Measurements from ENCODE around the gene PLAA.
A peak's percentile ranks its signal among the peaks of the same experiment; 100 is the strongest.

DNA sequence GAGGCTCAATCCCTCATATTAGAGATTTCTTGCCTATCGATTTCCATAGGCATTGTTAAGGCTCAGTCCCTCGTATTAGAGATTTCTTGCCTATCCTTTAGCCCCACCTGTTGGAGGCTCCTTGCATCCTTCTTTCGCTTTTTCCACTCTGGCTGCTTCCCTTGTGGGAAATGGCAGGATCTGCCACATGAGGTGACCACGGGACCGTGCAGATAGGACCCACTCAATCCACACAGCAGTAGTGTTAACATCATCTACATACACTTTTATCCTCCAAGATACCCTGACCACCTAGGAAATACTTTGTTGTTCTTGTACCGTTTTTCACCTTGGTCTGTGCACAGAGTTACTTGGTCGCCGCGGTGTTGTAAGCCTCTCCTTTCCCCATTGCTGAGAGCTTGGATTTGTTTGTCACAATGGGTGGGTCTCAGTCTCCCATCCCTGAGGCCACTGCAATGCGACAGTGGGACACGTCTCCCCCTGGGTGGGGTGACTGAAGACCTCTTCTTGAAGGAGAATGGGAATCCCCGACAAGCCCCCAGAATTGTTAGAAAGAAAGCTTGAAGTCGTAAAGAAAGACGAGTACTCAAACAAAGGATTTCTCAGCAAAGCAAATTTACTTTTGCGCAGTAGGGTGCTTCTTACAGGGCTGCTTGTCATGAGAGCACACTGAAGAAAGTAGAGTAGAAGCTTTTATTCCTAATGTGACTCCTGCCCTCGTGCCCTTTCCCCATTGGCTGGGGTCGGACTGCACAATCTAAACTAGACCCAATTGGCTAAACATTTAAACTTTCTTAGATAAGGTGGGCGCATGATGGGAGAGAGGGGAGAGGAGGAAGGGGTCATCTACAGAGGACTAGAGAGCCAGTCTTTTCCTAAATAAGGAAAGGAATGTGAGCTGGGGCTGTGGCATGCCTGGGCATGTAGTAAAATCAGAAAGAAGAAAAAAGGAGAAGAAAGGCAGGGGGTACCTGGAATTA is 29.0 kb upstream of the PLAA start:
- TF ChIP-seq, protein P1, sequence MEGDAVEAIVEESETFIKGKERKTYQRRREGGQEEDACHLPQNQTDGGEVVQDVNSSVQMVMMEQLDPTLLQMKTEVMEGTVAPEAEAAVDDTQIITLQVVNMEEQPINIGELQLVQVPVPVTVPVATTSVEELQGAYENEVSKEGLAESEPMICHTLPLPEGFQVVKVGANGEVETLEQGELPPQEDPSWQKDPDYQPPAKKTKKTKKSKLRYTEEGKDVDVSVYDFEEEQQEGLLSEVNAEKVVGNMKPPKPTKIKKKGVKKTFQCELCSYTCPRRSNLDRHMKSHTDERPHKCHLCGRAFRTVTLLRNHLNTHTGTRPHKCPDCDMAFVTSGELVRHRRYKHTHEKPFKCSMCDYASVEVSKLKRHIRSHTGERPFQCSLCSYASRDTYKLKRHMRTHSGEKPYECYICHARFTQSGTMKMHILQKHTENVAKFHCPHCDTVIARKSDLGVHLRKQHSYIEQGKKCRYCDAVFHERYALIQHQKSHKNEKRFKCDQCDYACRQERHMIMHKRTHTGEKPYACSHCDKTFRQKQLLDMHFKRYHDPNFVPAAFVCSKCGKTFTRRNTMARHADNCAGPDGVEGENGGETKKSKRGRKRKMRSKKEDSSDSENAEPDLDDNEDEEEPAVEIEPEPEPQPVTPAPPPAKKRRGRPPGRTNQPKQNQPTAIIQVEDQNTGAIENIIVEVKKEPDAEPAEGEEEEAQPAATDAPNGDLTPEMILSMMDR (IDR thresholded peaks at IDR 0.05): peak in 3 of 6 experiments; percentile 10 to 37 (median 23)
- TF ChIP-seq POLR2A (IDR thresholded peaks at IDR 0.05): no peak

All from thyroid gland (tissue), 4 donors.